ENCODE results near the gene CTNNA3.

GRCh38 chr10:66860376-66860945 is 835.5 kb downstream of the CTNNA3 start:
- TF ChIP-seq, protein P1, sequence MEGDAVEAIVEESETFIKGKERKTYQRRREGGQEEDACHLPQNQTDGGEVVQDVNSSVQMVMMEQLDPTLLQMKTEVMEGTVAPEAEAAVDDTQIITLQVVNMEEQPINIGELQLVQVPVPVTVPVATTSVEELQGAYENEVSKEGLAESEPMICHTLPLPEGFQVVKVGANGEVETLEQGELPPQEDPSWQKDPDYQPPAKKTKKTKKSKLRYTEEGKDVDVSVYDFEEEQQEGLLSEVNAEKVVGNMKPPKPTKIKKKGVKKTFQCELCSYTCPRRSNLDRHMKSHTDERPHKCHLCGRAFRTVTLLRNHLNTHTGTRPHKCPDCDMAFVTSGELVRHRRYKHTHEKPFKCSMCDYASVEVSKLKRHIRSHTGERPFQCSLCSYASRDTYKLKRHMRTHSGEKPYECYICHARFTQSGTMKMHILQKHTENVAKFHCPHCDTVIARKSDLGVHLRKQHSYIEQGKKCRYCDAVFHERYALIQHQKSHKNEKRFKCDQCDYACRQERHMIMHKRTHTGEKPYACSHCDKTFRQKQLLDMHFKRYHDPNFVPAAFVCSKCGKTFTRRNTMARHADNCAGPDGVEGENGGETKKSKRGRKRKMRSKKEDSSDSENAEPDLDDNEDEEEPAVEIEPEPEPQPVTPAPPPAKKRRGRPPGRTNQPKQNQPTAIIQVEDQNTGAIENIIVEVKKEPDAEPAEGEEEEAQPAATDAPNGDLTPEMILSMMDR (IDR thresholded peaks at IDR 0.05 in 8 of 11, conservative IDR thresholded peaks at IDR 0.05 in 3 of 11): no peak
- no peak for TF ChIP-seq POLR2A (IDR thresholded peaks at IDR 0.05)
- no peak for TF ChIP-seq POLR2AphosphoS5 (IDR thresholded peaks at IDR 0.05)

Data from spleen (tissue), 7 donors.